Heart right ventricle (tissue), 16 donors: ENCODE data around the gene TNFSF12. TPM values are rescaled to one million over a fixed set of nuclear protein-coding genes. Genes with fewer than 3 reads are reported as not detected.
A peak's percentile ranks its signal among the peaks of the same experiment; 100 is the strongest.

Experiments used
- ATAC-seq, 8 donors: fragments of 200-7000 bp; cut with Tn5 transposase; one replicate each; pipeline ENCODE4 v1.9.1; 2020; ENCODE audit warnings: mild to moderate bottlenecking in 8 of 8, moderate library complexity in 8 of 8, moderate number of reproducible peaks in 1 of 8
- DNase-seq, 2 donors: peaks; one replicate each; pipeline ENCODE4 v3.0.0-alpha.2; 2020
- H3K27ac ChIP-seq, 10 donors: fragments of 200-600 bp; sonication (generic) in 2 of 10; one replicate each; pipeline versions ENCODE4 v1.5.0 to v1.8.0; 2020 to 2022; ENCODE audit warnings: mild to moderate bottlenecking in 3 of 10
- H3K27me3 ChIP-seq, 7 donors: fragments of 200-600 bp; one replicate each; pipeline ENCODE4 v1.8.0; 2021 to 2022; ENCODE audit warnings: mild to moderate bottlenecking in 2 of 7
- H3K36me3 ChIP-seq, 9 donors: fragments of 200-600 bp; sonication (generic) in 1 of 9; one replicate each; pipeline versions ENCODE4 v1.5.0 to v1.8.0; 2020 to 2022; ENCODE audit warnings: mild to moderate bottlenecking in 2 of 9
- H3K4me1 ChIP-seq, 9 donors: fragments of 200-600 bp; sonication (generic) in 1 of 9; one replicate each; pipeline versions ENCODE4 v1.5.0 to v1.8.0; 2020 to 2022; ENCODE audit warnings: mild to moderate bottlenecking in 4 of 9
- H3K4me3 ChIP-seq, 10 donors: fragments of 200-600 bp; sonication (generic) in 2 of 10; one replicate each; pipeline versions ENCODE4 v1.5.0 to v1.8.0; 2020 to 2022; ENCODE audit warnings: mild to moderate bottlenecking in 7 of 10, moderate library complexity in 2 of 10
- H3K9me3 ChIP-seq, 11 donors: fragments of 200-600 bp in 10 of 11; sonication (generic) in 2 of 11; one replicate each; pipeline versions ENCODE4 v1.5.0 to v1.8.0; 2013 to 2022; ENCODE audit warnings: mild to moderate bottlenecking in 2 of 11, control low read depth in 1 of 11, moderate library complexity in 1 of 11
- CTCF ChIP-seq, 9 donors: fragments of 200-600 bp; sonication (generic) in 2 of 9; IDR thresholded peaks; one replicate each; pipeline versions ENCODE4 v1.5.0 to v1.8.0; 2021 to 2022; ENCODE audit warnings: antibody characterized with exemption in 9 of 9, mild to moderate bottlenecking in 5 of 9, moderate library complexity in 1 of 9
- WGBS, 2 donors: extraction: QIAGEN DNeasy Blood & Tissue Kit; methylation state at CpG; one replicate each; pipeline ENCODE4 v1.1.7; 2013; ENCODE audit warnings: inconsistent platforms in 1 of 2; 5-methylcytosine and 5-hydroxymethylcytosine counted together
- intact Hi-C, 10 donors: fragments of 100-400 bp; cut with DNase I; formaldehyde crosslinking; loops; one replicate each; pipeline versions ENCODE4 v1.11.1 to v1.14.2; 2022
- polyA plus RNA-seq, 2 donors: library from polyadenylated mRNA; stranded (reverse); fragments of 200-250 nt; gene quantifications; one replicate each; pipeline ENCODE4 v1.2.3, GENCODE V29; 2013
- total RNA-seq, 10 donors: library from RNA; stranded (reverse); fragmentation: NEBNext Ultra II Directional in 3 of 10; extraction: Animal tissue kit (Norgen Biotek cat#: 25700) in 3 of 10; gene quantifications; one replicate each; pipeline versions ENCODE4 v1.2.1 to v1.2.4, GENCODE V29; 2021 to 2023
- donor health status: Arrhythmogenic right ventricular cardiomyopathy.
- donor health status: ischemic (EF 13 %, LVEDD 7.1; RV severe dilation, severe dysfunction).
- donor health status: healthy with polysubstance abuse.
- donor health status: DM: no; HTN: yes; CAD: no.
- donor health status: DM: no; HTN: no; CAD: no.
- donor health status: ischemic (EF 25% LVEDD 6.9; RV normal size, moderate dysfunction).
- donor health status: ischemic (EF 25% LVEDD 5.7; RV mildly dilated, moderate dysfunction).
- donor health status: healthy.
- donor health status: DM: yes; HTN: yes; CAD: no.
- donor health status: Ischemic cardiomyopathy.
- donor health status: ischemic (EF 35%, LVEDD 5.7; RV mildly dilated, moderate dysfunction).
- donor health status: nonischemic (EF 11% LVEDD 7.7; RV severe dilation, severe dysfunction).
- donor health status: DM: yes; HTN: yes; CAD: no.
- donor health status: PGD.
- donor health status: ischemic (EF 29% LVEDD 5.4; RV normal size, mild dysfunction).
- donor health status: nonischemic (EF 23%, LVEDD 6.1; RV moderate dilation, normal function).

TNFSF12 gene
- total and polyA plus RNA-seq, 12 donors, result 20.6 to 51.0 (median 26.9) TPM

- H3K9me3 ChIP-seq, result no peaks in the 10 kb centered on the region
- peaks cover 0 to 29% (median 12%) of the 10 kb centered on the region in 9 donors for H3K36me3 ChIP-seq
- intact Hi-C loops, result loop anchor here (2.0 to 10.0 kb wide), 14 partner anchors 37 to 305 kb away; partner anchors contain the start of genes FGF11 (in 4 of the 10), KCTD11 (in 4 of the 10), TMEM102 (in 4 of the 10) and POLR2A (in 3 of the 10)
- peak overlapping the region; percentile 85 to 99 (median 94) for H3K27ac ChIP-seq
- no peak for DNase-seq
- no peaks in the 10 kb centered on the region for H3K27me3 ChIP-seq
- no peak for TF ChIP-seq CTCF (IDR thresholded peaks at IDR 0.05)
- no peak for ATAC-seq
- peaks cover 41 to 82% (median 69%) of the 10 kb centered on the region in 9 donors for H3K4me1 ChIP-seq
- 77 to 86% methylated on average over 18 of the region's 18 CpGs for WGBS, 2 donors
- peak overlapping the region; percentile 0 to 100 (median 93) for H3K4me3 ChIP-seq
These were observed 10.7 kb downstream of the TNFSF12 start for GRCh38 chr17:7559320-7560171.

- H3K36me3 ChIP-seq, result peaks cover 0 to 31% (median 21%) of the 10 kb centered on the region in 9 donors
- peak overlapping the region; percentile 83 to 99 (median 94) for H3K27ac ChIP-seq
- intact Hi-C loops, result loop anchor here in 8 of 10 donors (1.0 to 10.0 kb wide), 13 partner anchors 38 to 306 kb away; partner anchors contain the start of genes KCTD11 (in 4 of the 8), TMEM95 (in 3 of the 8), FGF11 (in 2 of the 8) and POLR2A (in 2 of the 8)
- H3K4me1 ChIP-seq, result peaks cover 41 to 76% (median 69%) of the 10 kb centered on the region in 9 donors
- H3K9me3 ChIP-seq, result no peaks in the 10 kb centered on the region
- H3K27me3 ChIP-seq, result no peaks in the 10 kb centered on the region
- peak overlapping the region in 9 of 10 donors; percentile 84 to 100 (median 96) for H3K4me3 ChIP-seq
- DNase-seq (peak; percentile 58 to 63), ATAC-seq (peak in 6 of 8 donors; percentile 26 to 45 (median 36))
- 25 to 34% methylated on average over 22 of the region's 22 CpGs for WGBS, 2 donors
- peak in 8 of 9 donors; percentile 31 to 58 (median 42) for TF ChIP-seq CTCF (IDR thresholded peaks at IDR 0.05)
These were observed 11.5 kb downstream of the TNFSF12 start for GRCh38 chr17:7560172-7561027.

- WGBS, 2 donors, result 0 to 1% methylated on average over 32 of the region's 32 CpGs
- peak; percentile 80 to 93 (median 87) for TF ChIP-seq CTCF (IDR thresholded peaks at IDR 0.05)
- DNase-seq, result peak; percentile 91 to 92
- H3K4me1 ChIP-seq, result peaks cover 41 to 73% (median 69%) of the 10 kb centered on the region in 9 donors
- H3K27me3 ChIP-seq, result no peaks in the 10 kb centered on the region
- H3K36me3 ChIP-seq, result peaks cover 0 to 38% (median 28%) of the 10 kb centered on the region in 9 donors
- H3K27ac ChIP-seq, result peak overlapping the region; percentile 83 to 99 (median 94)
- no peaks in the 10 kb centered on the region for H3K9me3 ChIP-seq
- peak overlapping the region; percentile 84 to 100 (median 96) for H3K4me3 ChIP-seq
- intact Hi-C loops, result loop anchor here in 8 of 10 donors (1.0 to 10.0 kb wide), 13 partner anchors 38 to 306 kb away; partner anchors contain the start of genes KCTD11 (in 4 of the 8), TMEM95 (in 3 of the 8), FGF11 (in 2 of the 8) and POLR2A (in 2 of the 8)
- ATAC-seq, result peak; percentile 66 to 86 (median 78)
These were observed 12.2 kb downstream of the TNFSF12 start for GRCh38 chr17:7561028-7561575.
